ENCODE measurements around the gene SMAD6.

SMAD6 gene

GRCh38 chr15:66760097-66760967 is 58.3 kb downstream of the SMAD6 start:
- DNase-seq (ENCODE audit: low spot score): no peak

GRCh38 chr15:66760968-66761725 is 59.1 kb downstream of the SMAD6 start:
- DNase-seq (ENCODE audit: low spot score): no peak

- DNase-seq (ENCODE audit: low spot score): peak; percentile 58
These were observed 59.9 kb downstream of the SMAD6 start for GRCh38 chr15:66761726-66762595.

- peak; percentile 61 for DNase-seq (ENCODE audit: low spot score)
These were observed 61.4 kb downstream of the SMAD6 start for GRCh38 chr15:66763186-66764071.

- no peak for DNase-seq (ENCODE audit: low spot score)
These were observed 62.2 kb downstream of the SMAD6 start for GRCh38 chr15:66764072-66764786.

GRCh38 chr15:66765478-66766281 is 63.6 kb downstream of the SMAD6 start:
- DNase-seq (ENCODE audit: low spot score): peak; percentile 61

- DNase-seq (ENCODE audit: low spot score): peak; percentile 71
These were observed 64.5 kb downstream of the SMAD6 start for GRCh38 chr15:66766282-66767230.

GRCh38 chr15:66767240-66767659 is 65.2 kb downstream of the SMAD6 start:
- DNase-seq (ENCODE audit: low spot score): no peak

- DNase-seq (ENCODE audit: low spot score): no peak
These were observed 67.0 kb downstream of the SMAD6 start for GRCh38 chr15:66768987-66769386.

- DNase-seq (ENCODE audit: low spot score): no peak
These were observed 68.7 kb downstream of the SMAD6 start for GRCh38 chr15:66770518-66771350.

- no peak for DNase-seq (ENCODE audit: low spot score)
These were observed 69.3 kb downstream of the SMAD6 start for GRCh38 chr15:66771351-66771650.

- no peak for DNase-seq (ENCODE audit: low spot score)
These were observed 70.6 kb downstream of the SMAD6 start for GRCh38 chr15:66772604-66773128.

GRCh38 chr15:66773129-66773873 is 71.3 kb downstream of the SMAD6 start:
- no peak for DNase-seq (ENCODE audit: low spot score)

- peak; percentile 94 for DNase-seq (ENCODE audit: low spot score)
These were observed 72.2 kb downstream of the SMAD6 start for GRCh38 chr15:66774001-66774814.

- no peak for DNase-seq (ENCODE audit: low spot score)
These were observed 73.4 kb downstream of the SMAD6 start for GRCh38 chr15:66775127-66776105.

All from GM03348 (cell line).